Measurements from ENCODE around the gene GOLGA6C.
"Not testable (repeated sequence)": the region's sequence is repeated elsewhere in the genome, so short reads cannot be mapped to it uniquely, and the experiment has no call there.

The GOLGA6C gene

GRCh38 chr15:75319231-75319897 is 61.2 kb downstream of the GOLGA6C start:
- not testable (repeated sequence) for DNase-seq (ENCODE audit: low spot score)
